Stimulated activated CD4-positive, alpha-beta T cell treated with anti-CD3 and anti-CD28 coated beads, Interleukin-15, amount 100 ng/mL, for 48 hours (primary cell): ENCODE data around the gene MAOA.
"Not testable (repeated sequence)": the region's sequence is repeated elsewhere in the genome, so short reads cannot be mapped to it uniquely, and the experiment has no call there.

ENCODE experiments used
- DNase-seq, 2 donors: peaks; one replicate each; pipeline ENCODE4 v3.0.0-alpha.2; 2020; ENCODE audit warnings: low read depth in 2 of 2

Gene MAOA

GRCh38 chrX:43717161-43717560 lies 61.1 kb downstream of the MAOA start:
- no peak for DNase-seq

DNA sequence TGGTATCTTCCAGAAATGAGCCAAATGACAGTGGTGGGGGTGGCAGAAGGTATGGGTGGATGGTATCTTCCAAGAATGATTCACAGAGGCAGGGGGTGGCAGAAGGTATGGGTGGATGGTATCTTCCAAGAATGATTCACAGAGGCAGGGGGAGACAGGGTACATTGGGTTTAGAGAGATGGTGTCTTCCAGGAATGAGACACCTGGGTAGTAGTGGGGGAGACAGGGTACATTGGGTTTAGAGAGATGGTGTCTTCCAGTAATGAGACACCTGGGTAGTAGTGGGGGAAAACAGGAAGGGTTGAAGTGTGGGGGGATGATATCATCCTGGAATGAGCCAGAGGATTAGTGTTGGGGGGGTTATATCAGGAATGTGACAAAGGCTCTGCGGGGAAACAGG lies 62.0 kb downstream of the MAOA start:
- no peak for DNase-seq

- no peak for DNase-seq
Measured at GRCh38 chrX:43718546-43718945, 62.4 kb downstream of the MAOA start.

- no peak for DNase-seq
Measured at GRCh38 chrX:43718956-43719355, 62.9 kb downstream of the MAOA start.

DNA sequence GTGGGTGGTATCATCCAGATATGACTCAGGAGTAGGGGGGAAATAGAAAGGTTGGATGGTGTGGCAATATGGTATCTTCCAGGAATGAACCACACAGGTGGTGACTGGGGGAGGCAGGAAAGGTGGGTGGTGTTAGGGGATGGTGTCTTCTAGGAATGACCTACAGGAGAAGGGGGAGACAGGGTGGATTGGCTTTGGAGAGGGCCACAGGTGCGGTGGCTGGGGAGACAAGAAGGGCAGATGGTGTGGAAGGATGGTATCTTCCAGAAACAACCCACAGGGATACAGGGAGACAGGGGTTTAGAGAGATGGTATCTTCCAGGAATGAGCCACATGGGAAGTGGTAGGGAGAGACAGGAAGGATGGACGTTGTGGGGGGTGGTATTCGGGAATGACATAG lies 64.0 kb downstream of the MAOA start:
- DNase-seq = no peak

DNA sequence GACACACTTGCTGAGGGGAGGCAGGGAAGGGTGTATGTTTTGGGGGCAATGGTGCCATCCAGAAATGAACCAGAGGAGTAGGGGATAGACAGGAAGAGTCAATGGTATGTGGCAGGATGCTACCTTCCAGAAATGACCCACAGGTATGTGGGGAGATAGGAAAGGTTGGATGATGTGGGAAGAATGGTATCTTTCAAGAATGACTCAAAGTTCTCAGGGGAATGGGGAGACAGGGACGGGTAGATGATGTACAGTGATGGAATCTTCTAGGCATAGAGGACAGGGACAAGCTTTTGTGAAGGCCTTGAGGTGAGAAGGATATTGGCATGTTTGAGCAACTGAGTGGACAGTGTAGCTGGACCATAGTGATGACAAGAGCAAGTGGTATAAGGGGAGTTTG lies 64.9 kb downstream of the MAOA start:
- no peak for DNase-seq

GRCh38 chrX:43725227-43725626 lies 69.1 kb downstream of the MAOA start:
- not testable (repeated sequence) for DNase-seq

DNA sequence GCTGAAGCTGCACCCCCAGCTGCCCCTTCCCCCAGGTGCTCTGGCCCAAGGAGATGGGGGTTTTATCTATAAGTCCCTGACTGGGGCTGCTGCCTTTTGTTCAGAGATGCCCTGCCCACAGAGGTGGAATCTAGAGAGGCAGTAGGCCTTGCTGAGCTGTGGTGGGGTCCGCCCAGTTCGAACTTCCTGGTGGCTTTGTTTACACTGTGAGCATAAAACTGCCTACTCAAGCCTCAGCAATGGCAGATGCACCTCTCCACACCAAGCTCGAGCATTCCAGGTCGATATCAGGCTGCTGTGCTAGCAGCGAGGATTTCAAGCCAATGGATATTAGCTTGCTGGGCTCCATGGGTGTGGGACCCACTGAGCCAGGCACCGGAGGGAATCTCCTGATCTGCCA lies 71.2 kb downstream of the MAOA start:
- DNase-seq = not testable (repeated sequence)

- DNase-seq = no peak
Measured at GRCh38 chrX:43728002-43728401, 71.9 kb downstream of the MAOA start.

- DNase-seq = no peak
Measured at GRCh38 chrX:43728966-43729365, 72.9 kb downstream of the MAOA start.

GRCh38 chrX:43731086-43731485 lies 75.0 kb downstream of the MAOA start:
- DNase-seq = no peak

DNA sequence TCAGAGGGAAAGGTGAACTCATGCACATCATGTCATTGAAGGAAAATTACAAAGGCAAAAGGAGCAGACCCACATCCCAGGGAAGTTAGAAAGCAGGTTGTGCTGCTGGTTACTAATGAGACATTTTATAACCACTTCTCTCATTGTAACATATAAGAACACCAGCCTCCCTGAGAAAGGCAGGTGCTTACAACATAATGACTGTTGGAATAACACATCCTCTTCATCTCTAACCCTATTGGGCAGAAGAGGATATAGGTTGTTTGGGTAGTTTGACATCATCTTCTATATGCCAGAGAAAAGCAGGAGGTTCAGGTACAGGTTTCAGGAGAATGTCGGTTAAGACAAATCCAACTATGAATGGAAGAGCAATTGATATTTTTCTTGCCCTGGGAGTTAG lies 77.6 kb downstream of the MAOA start:
- no peak for DNase-seq

- no peak for DNase-seq
Measured at GRCh38 chrX:43734444-43734843, 78.3 kb downstream of the MAOA start.

GRCh38 chrX:43735534-43735933 lies 79.4 kb downstream of the MAOA start:
- no peak for DNase-seq

DNA sequence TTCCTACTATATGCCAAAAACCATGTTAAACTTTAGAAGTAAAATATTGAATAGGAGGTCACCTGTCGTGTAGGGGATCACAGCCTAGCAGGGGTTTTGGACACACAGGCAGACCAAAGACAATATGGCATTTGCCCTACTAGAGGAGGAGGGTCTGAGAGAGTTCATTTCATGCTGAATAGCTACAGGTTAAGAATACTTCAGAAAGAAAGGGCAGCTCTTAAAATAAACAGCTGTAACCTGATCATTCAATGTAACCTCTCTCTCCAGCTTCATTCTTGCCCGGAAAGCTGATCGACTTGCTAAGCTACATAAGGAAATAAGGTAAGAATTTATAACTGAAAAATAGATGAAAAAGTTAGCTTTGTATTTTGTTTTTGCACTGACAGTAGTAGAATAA lies 79.9 kb downstream of the MAOA start:
- DNase-seq = no peak

DNA sequence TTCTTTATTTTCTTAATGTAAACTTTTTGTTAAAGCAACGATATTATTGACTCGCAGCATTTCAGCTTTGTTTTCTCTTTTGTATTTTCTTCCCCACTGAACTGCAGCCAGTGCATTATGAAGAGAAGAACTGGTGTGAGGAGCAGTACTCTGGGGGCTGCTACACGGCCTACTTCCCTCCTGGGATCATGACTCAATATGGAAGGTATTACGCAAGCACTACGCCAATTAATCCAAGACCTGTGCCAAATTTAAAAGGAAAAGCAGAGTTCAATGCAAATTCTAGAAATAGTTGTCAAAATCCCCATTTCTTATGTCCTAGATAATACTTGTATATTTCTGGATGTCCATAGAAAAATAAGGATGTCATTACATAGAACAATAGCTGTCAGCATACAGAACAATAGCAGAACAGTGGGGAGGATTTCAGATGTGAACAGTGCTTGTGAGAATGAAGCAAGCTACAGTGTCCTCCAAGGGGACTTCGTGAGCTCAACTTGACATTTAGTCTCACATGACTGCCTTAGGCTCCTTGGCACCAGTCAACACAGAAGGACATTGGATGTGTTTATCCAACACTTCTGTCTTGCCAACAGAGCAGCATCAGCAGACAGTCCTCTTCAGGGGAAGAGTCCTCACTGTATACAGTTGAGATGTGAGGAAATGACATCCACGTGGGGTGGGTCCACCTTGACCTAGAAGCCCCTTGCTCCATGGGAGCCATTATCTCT lies 85.9 kb downstream of the MAOA start:
- no peak for DNase-seq

DNA sequence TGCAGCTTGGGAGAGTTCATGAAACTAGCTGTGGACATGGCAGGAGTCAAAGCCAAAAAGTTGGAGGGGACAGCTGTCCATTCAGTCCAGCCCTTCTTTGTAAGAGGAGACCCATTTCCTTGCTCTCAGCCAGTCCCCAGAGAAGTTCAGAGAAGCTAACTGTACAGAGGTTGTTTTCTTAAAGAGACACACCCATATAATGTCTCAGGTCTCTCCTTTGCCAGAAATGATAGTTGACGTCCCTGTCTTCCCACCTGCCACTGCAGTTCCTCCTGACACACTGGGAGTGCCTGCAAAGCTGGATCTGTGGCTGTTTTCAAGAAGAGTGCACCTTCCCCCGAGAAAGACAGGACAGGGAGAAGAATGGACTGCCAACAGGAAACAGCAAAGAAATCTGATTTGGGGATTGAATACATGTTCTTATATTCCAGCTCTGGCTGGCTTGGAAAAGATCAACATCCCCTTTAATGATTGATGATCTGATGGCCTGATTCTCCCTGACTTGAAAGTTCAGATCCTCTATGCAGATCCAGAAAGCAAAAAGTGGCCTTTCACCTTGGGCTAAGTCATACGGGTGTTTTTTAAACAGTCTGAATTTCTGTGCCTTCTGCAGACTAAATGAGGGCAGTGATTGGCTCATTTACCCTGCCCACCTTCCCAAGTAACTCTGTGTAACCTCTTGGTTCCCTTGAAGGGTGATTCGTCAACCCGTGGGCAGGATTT lies 87.2 kb downstream of the MAOA start:
- DNase-seq = no peak

- DNase-seq = no peak
Measured at GRCh38 chrX:43744284-43744683, 88.2 kb downstream of the MAOA start.

DNA sequence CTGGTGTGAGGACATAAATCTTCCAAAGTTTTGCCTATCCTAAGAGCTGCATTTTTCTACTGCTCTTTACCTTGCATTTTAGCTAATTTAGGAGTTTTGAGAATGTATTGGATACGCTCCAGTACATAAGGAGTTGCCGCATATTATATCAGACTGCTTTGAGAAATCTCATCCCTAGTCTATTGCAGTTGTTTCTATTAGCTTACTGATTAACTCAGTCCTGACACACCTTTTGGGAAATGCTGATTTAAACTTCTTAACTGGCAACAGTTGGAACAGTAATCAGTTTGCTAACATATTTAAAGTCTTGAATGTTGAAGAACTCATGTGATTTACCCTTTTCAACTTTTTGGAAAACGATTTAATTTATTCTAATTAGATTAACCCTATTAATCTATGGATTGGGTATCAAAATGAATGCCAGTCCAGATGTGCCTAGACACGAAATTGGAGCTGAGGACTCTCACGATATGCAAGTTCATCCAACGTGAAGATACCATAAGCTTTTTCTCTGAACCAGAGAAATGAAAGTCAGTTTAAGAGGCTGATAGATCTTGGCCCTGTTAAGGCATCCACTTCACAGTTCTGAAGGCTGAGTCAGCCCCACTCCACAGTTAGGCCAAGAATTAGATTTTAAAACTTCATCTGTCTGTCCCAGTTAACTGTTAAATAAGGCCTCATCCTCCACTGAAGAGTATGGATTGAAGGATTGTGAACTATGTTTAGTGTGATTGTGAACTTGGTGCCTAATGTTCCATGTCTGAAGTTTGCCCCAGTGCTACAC lies 90.0 kb downstream of the MAOA start:
- no peak for DNase-seq

DNA sequence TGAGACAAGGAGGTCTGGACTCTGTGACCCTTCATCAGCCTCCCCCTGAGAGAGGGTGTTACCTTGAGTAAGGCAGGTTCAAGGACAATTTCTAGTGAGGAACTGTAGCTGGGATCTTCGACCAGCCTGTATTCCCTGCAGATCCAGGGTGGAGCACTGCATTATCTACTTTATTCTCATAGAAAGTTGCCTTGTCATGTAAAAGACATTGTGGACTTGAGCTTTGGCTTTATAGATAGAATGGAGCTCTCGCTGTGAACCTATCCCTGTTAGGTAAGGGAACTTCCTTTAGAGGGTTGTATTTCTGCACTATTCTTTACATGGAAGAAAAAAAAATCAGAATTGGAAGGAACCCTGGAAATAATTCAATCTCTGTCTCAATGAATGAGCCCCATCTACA lies 91.4 kb downstream of the MAOA start:
- DNase-seq = no peak

DNA sequence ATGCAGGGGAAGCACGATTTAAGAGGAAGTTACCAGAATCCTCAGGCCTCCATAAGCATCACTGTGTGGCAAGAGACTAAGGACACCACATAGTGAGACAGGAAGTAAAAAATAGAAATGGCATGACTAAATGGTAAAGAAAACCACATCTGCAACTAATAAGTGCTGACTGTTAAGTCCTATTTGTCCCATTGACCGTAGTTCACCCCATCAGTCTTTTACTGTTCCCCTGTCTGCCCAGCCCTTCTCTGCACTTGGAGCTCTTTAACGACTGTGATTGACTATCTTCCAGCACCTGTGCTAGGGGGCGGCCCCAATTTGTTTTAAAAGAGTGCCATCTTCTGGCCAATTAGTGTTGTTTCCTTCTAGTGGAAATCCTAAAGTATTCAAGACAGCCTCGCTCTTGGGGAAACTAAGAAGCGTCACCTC lies 94.2 kb downstream of the MAOA start:
- peak; percentile 10 to 12 for DNase-seq

- no peak for DNase-seq
Measured at GRCh38 chrX:43753637-43754036, 97.5 kb downstream of the MAOA start.

DNA sequence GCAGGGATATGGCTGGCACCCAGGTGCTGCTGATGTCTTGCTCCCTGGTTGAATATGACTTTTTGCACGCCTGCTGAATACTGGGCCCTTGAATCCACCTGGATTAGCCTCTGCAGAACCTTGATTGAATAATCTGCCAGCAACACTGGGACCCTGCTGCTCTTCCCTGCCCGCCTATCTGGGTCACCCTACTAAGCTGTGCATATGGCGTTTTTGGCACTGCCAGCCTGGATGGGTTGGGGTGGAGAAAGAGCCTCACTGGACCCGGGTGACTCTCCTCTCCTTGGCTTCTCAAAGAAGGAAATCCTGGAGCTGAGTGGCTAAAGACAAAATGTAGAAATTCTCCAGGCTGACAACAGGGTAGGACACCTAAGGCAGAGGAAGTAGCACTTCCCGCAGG lies 100.0 kb downstream of the MAOA start:
- no peak for DNase-seq
